Naive B cell (primary cell): ENCODE measurements around the gene PTPRJ. TPM values are rescaled to one million over a fixed set of nuclear protein-coding genes. Genes with fewer than 3 reads are reported as not detected.
A peak's percentile ranks its signal among the peaks of the same experiment; 100 is the strongest.
"Not testable (repeated sequence)": the region's sequence is repeated elsewhere in the genome, so short reads cannot be mapped to it uniquely, and the experiment has no call there.

Experiments used
- ATAC-seq, 2 donors: fragments of 150-1000 bp; cut with Tn5 transposase; 2 replicates each; pipeline ENCODE4 v1.10.0; 2021; ENCODE audit warnings: low read depth in 2 of 2, mild to moderate bottlenecking in 2 of 2, moderate library complexity in 2 of 2
- DNase-seq: peaks from one replicate; pipeline ENCODE4 v3.0.0; 2022
- H3K27ac Mint-ChIP-seq, 6 donors: one replicate each; pipeline ENCODE4 v1.8.0; 2020 to 2022; ENCODE audit warnings: mild to moderate bottlenecking in 6 of 6, mixed read lengths in 6 of 6, moderate library complexity in 5 of 6, inconsistent platforms in 2 of 6
- H3K27me3 Mint-ChIP-seq, 3 donors: one replicate each; pipeline ENCODE4 v1.8.0; 2021 to 2022; ENCODE audit warnings: mixed read lengths in 3 of 3, mild to moderate bottlenecking in 1 of 3
- H3K36me3 Mint-ChIP-seq, 2 donors: one replicate each; pipeline ENCODE4 v1.8.0; 2020 to 2022; ENCODE audit warnings: mixed read lengths in 2 of 2, inconsistent platforms in 1 of 2, mild to moderate bottlenecking in 1 of 2
- H3K4me1 Mint-ChIP-seq, 3 donors: one replicate each; pipeline ENCODE4 v1.8.0; 2020 to 2022; ENCODE audit warnings: mixed read lengths in 3 of 3, inconsistent platforms in 1 of 3, mild to moderate bottlenecking in 1 of 3, moderate library complexity in 1 of 3
- H3K4me3 Mint-ChIP-seq, 8 donors: one replicate each; pipeline ENCODE4 v1.8.0; 2020 to 2022; ENCODE audit warnings: mild to moderate bottlenecking in 8 of 8, mixed read lengths in 8 of 8, moderate library complexity in 8 of 8, inconsistent platforms in 2 of 8
- H3K9me3 Mint-ChIP-seq, 7 donors: one replicate each; pipeline ENCODE4 v1.8.0; 2020 to 2022; ENCODE audit warnings: mixed read lengths in 7 of 7, mild to moderate bottlenecking in 5 of 7, inconsistent platforms in 2 of 7, moderate library complexity in 1 of 7
- polyA plus RNA-seq, 6 donors: library from polyadenylated mRNA; unstranded; fragments of 300-500 nt; fragmentation: Illumina TruSeq; gene quantifications; one replicate each; pipeline ENCODE4 v1.2.3, GENCODE V29; 2021; ENCODE audit warnings: low read depth in 6 of 6

Gene PTPRJ
- polyA plus RNA-seq, 6 donors from 2014 or later: 4.3 to 15.1 (median 11.6) TPM

- Mint-ChIP-seq H3K9me3 (no peaks in the 10 kb centered on the region), H3K4me3 (peak overlapping the region; percentile 10 to 77 (median 48)), H3K4me1 (peaks cover 60 to 84% (median 78%) of the 10 kb centered on the region in 3 donors), H3K27me3 (no peaks in the 10 kb centered on the region), H3K27ac (peak overlapping the region in 5 of 6 donors; percentile 13 to 95 (median 44)), H3K36me3 (peaks cover 0 to 6% of the 10 kb centered on the region in 2 donors)
- ATAC-seq (peak; percentile 86 to 87), DNase-seq (peak; percentile 43)
These were observed 39.9 kb downstream of the PTPRJ start for GRCh38 chr11:48020092-48020755.

- H3K36me3 Mint-ChIP-seq, H3K9me3 Mint-ChIP-seq, DNase-seq, ATAC-seq, H3K27me3 Mint-ChIP-seq: not testable (repeated sequence)
- H3K27ac Mint-ChIP-seq: peak overlapping the region in 1 of 6 donors; percentile 50
- H3K4me3 Mint-ChIP-seq: peak overlapping the region in 1 of 8 donors; percentile 86
- peaks cover 63 to 85% (median 71%) of the 10 kb centered on the region in 3 donors for H3K4me1 Mint-ChIP-seq
These were observed 41.0 kb downstream of the PTPRJ start for GRCh38 chr11:48021201-48021820.

- Mint-ChIP-seq H3K4me1 (peaks cover 56 to 77% (median 62%) of the 10 kb centered on the region in 3 donors), H3K27me3 (no peaks in the 10 kb centered on the region), H3K4me3 (peak overlapping the region in 7 of 8 donors; percentile 12 to 86 (median 74)), H3K27ac (peak overlapping the region; percentile 1 to 74 (median 40)), H3K9me3 (no peaks in the 10 kb centered on the region), H3K36me3 (peaks cover 0 to 6% of the 10 kb centered on the region in 2 donors)
- DNase-seq (peak; percentile 31), ATAC-seq (peak; percentile 50 to 60)
These were observed 42.1 kb downstream of the PTPRJ start for GRCh38 chr11:48022445-48022844.

- H3K4me3 Mint-ChIP-seq, DNase-seq, H3K36me3 Mint-ChIP-seq, ATAC-seq, H3K9me3 Mint-ChIP-seq, H3K27me3 Mint-ChIP-seq: not testable (repeated sequence)
- peak overlapping the region in 1 of 6 donors; percentile 32 for H3K27ac Mint-ChIP-seq
- peaks cover 49 to 67% (median 55%) of the 10 kb centered on the region in 3 donors for H3K4me1 Mint-ChIP-seq
These were observed 43.2 kb downstream of the PTPRJ start for GRCh38 chr11:48023608-48024007.

GRCh38 chr11:48024635-48025071 is 44.3 kb downstream of the PTPRJ start:
- Mint-ChIP-seq H3K36me3 (peaks cover 0 to 6% of the 10 kb centered on the region in 2 donors), H3K4me3 (peak overlapping the region in 3 of 8 donors; percentile 26 to 54 (median 34)), H3K9me3 (no peaks in the 10 kb centered on the region), H3K27ac (peak overlapping the region in 5 of 6 donors; percentile 0 to 84 (median 65)), H3K27me3 (no peaks in the 10 kb centered on the region), H3K4me1 (peaks cover 50 to 67% (median 51%) of the 10 kb centered on the region in 3 donors)
- DNase-seq: no peak
- no peak for ATAC-seq

GRCh38 chr11:48025293-48025983 is 45.1 kb downstream of the PTPRJ start:
- peaks cover 43 to 66% (median 43%) of the 10 kb centered on the region in 3 donors for H3K4me1 Mint-ChIP-seq
- H3K9me3 Mint-ChIP-seq: no peaks in the 10 kb centered on the region
- DNase-seq: no peak
- H3K27ac Mint-ChIP-seq: no peak overlapping the region
- no peaks in the 10 kb centered on the region for H3K27me3 Mint-ChIP-seq
- peak overlapping the region in 1 of 8 donors; percentile 43 for H3K4me3 Mint-ChIP-seq
- H3K36me3 Mint-ChIP-seq: peaks cover 0 to 6% of the 10 kb centered on the region in 2 donors
- no peak for ATAC-seq

GRCh38 chr11:48025984-48026340 is 45.6 kb downstream of the PTPRJ start:
- no peaks in the 10 kb centered on the region for H3K27me3 Mint-ChIP-seq
- no peaks in the 10 kb centered on the region for H3K9me3 Mint-ChIP-seq
- no peak for ATAC-seq
- peaks cover 0 to 6% of the 10 kb centered on the region in 2 donors for H3K36me3 Mint-ChIP-seq
- H3K4me3 Mint-ChIP-seq: peak overlapping the region in 1 of 8 donors; percentile 43
- peaks cover 37 to 61% (median 39%) of the 10 kb centered on the region in 3 donors for H3K4me1 Mint-ChIP-seq
- DNase-seq: no peak
- H3K27ac Mint-ChIP-seq: no peak overlapping the region

GRCh38 chr11:48028914-48029680 is 48.7 kb downstream of the PTPRJ start:
- DNase-seq: no peak
- Mint-ChIP-seq H3K9me3 (no peaks in the 10 kb centered on the region), H3K4me1 (peaks cover 48 to 69% (median 52%) of the 10 kb centered on the region in 3 donors), H3K27ac (peak overlapping the region in 2 of 6 donors; percentile 29 to 56), H3K27me3 (no peaks in the 10 kb centered on the region), H3K36me3 (peaks cover 0 to 6% of the 10 kb centered on the region in 2 donors), H3K4me3 (no peak overlapping the region)
- ATAC-seq: no peak

GRCh38 chr11:48029681-48030290 is 49.4 kb downstream of the PTPRJ start:
- peak overlapping the region in 3 of 6 donors; percentile 5 to 45 (median 16) for H3K27ac Mint-ChIP-seq
- no peaks in the 10 kb centered on the region for H3K36me3 Mint-ChIP-seq
- peaks cover 48 to 66% (median 52%) of the 10 kb centered on the region in 3 donors for H3K4me1 Mint-ChIP-seq
- no peak for ATAC-seq
- no peaks in the 10 kb centered on the region for H3K27me3 Mint-ChIP-seq
- DNase-seq: no peak
- H3K9me3 Mint-ChIP-seq: no peaks in the 10 kb centered on the region
- H3K4me3 Mint-ChIP-seq: no peak overlapping the region

GRCh38 chr11:48031602-48032001 is 51.2 kb downstream of the PTPRJ start:
- peak overlapping the region in 6 of 8 donors; percentile 12 to 75 (median 53) for H3K4me3 Mint-ChIP-seq
- H3K4me1 Mint-ChIP-seq: peaks cover 57 to 70% (median 64%) of the 10 kb centered on the region in 3 donors
- DNase-seq (no peak), ATAC-seq (peak; percentile 49 to 59)
- no peaks in the 10 kb centered on the region for H3K9me3 Mint-ChIP-seq
- H3K27me3 Mint-ChIP-seq: no peaks in the 10 kb centered on the region
- peak overlapping the region in 3 of 6 donors; percentile 41 to 80 (median 68) for H3K27ac Mint-ChIP-seq
- no peaks in the 10 kb centered on the region for H3K36me3 Mint-ChIP-seq

GRCh38 chr11:48032721-48033120 is 52.4 kb downstream of the PTPRJ start:
- no peaks in the 10 kb centered on the region for H3K36me3 Mint-ChIP-seq
- DNase-seq (no peak), ATAC-seq (no peak)
- peaks cover 61 to 75% (median 74%) of the 10 kb centered on the region in 3 donors for H3K4me1 Mint-ChIP-seq
- no peaks in the 10 kb centered on the region for H3K27me3 Mint-ChIP-seq
- H3K4me3 Mint-ChIP-seq: peak overlapping the region in 3 of 8 donors; percentile 15 to 75 (median 37)
- no peaks in the 10 kb centered on the region for H3K9me3 Mint-ChIP-seq
- peak overlapping the region in 4 of 6 donors; percentile 38 to 68 (median 52) for H3K27ac Mint-ChIP-seq

GRCh38 chr11:48033918-48034341 is 53.6 kb downstream of the PTPRJ start:
- ATAC-seq (peak in 1 of 2 donors; percentile 11), DNase-seq (no peak)
- H3K4me3 Mint-ChIP-seq: peak overlapping the region in 2 of 8 donors; percentile 14 to 15
- no peaks in the 10 kb centered on the region for H3K9me3 Mint-ChIP-seq
- no peaks in the 10 kb centered on the region for H3K36me3 Mint-ChIP-seq
- H3K4me1 Mint-ChIP-seq: peaks cover 62 to 77% (median 74%) of the 10 kb centered on the region in 3 donors
- H3K27me3 Mint-ChIP-seq: no peaks in the 10 kb centered on the region
- peak overlapping the region in 1 of 6 donors; percentile 88 for H3K27ac Mint-ChIP-seq
